Esophagus muscularis mucosa (tissue), 4 donors: ENCODE data around the gene KIF26B. TPM values are rescaled to one million over a fixed set of nuclear protein-coding genes. Genes with fewer than 3 reads are reported as not detected.

Source experiments
- DNase-seq: peaks from one replicate; pipeline ENCODE4 v3.0.0-alpha.2; 2017; ENCODE audit errors: extremely low spot score
- H3K27ac ChIP-seq, 4 donors: fragments of 200-600 bp; sonication (generic); replicated peaks in 1 of 4; 1 replicate in 3 of 4; 2 replicates in 1 of 4; pipeline ENCODE4 v1.5.1; 2016 to 2019; ENCODE audit warnings: mild to moderate bottlenecking in 1 of 4
- H3K27me3 ChIP-seq, 4 donors: fragments of 200-600 bp; sonication (generic); one replicate each; pipeline versions ENCODE4 v1.5.1 to v1.6.0; 2016 to 2019
- H3K36me3 ChIP-seq, 4 donors: fragments of 200-600 bp; sonication (generic); one replicate each; pipeline ENCODE4 v1.5.1; 2016 to 2019
- H3K4me1 ChIP-seq, 4 donors: fragments of 200-600 bp; sonication (generic); one replicate each; pipeline ENCODE4 v1.5.1; 2016 to 2019
- H3K4me3 ChIP-seq, 4 donors: fragments of 200-600 bp; sonication (generic); 1 replicate in 2 of 4; 2 replicates in 2 of 4; pipeline ENCODE4 v1.5.1; 2016 to 2019; ENCODE audit warnings: mild to moderate bottlenecking in 4 of 4, moderate library complexity in 1 of 4
- H3K9me3 ChIP-seq, 4 donors: fragments of 200-600 bp; sonication (generic); 1 replicate in 3 of 4; 2 replicates in 1 of 4; pipeline ENCODE4 v1.5.1; 2016 to 2019
- CTCF ChIP-seq, 3 experiments: fragments of 200-600 bp in 2 of 3; fragments of 450-650 bp in 1 of 3; sonication (generic) in 2 of 3; IDR thresholded peaks; one replicate each; pipeline ENCODE4 v1.5.1; 2017 to 2019; ENCODE audit warnings: antibody characterized with exemption in 3 of 3, mild to moderate bottlenecking in 2 of 3, moderate library complexity in 1 of 3
- EP300 ChIP-seq: sonication (generic); formaldehyde crosslinking; IDR thresholded peaks from one replicate; pipeline ENCODE4 v1.6.1; 2017; ENCODE audit warnings: antibody characterized with exemption
- POLR2A ChIP-seq: fragments of 450-650 bp; IDR thresholded peaks from one replicate; pipeline ENCODE4 v1.6.1; 2017; ENCODE audit warnings: antibody characterized with exemption, moderate library complexity, mild to moderate bottlenecking, low read depth
- POLR2AphosphoS5 ChIP-seq, 2 donors: sonication (generic); formaldehyde crosslinking; IDR thresholded peaks; one replicate each; pipeline ENCODE4 v1.6.1; 2017; ENCODE audit warnings: antibody characterized with exemption in 2 of 2
- WGBS: methylation state at CpG from one replicate; pipeline ENCODE4 v1.1.5; 2018; 5-methylcytosine and 5-hydroxymethylcytosine counted together
- intact Hi-C: fragments of 100-400 bp; cut with DNase I; formaldehyde crosslinking; loops from one replicate; pipeline ENCODE4 v1.15.1; 2023
- total RNA-seq, 4 donors: library from RNA; depleted of rRNA; stranded (reverse); fragments of >200 nt; gene quantifications; one replicate each; pipeline versions ENCODE4 v1.1.0 to v1.2.1, GENCODE V29; 2016

Gene KIF26B
- total RNA-seq, 4 donors from 2014 or later: 0.13 to 3.7 (median 1.3) TPM

GRCh38 chr1:245702346-245702745, 547.6 kb downstream of the KIF26B start:
- TF ChIP-seq EP300 (no peak), CTCF (IDR thresholded peaks at IDR 0.05) (no peak), POLR2A (no peak), POLR2AphosphoS5 (IDR thresholded peaks at IDR 0.05) (no peak)
- DNase-seq: no peak
- no peaks in the 10 kb centered on the region for H3K36me3 ChIP-seq
- H3K9me3 ChIP-seq: no peaks in the 10 kb centered on the region
- H3K4me1 ChIP-seq: no peaks in the 10 kb centered on the region
- WGBS: 98% methylated on average over 13 of the region's 13 CpGs
- intact Hi-C loops: no loop called here
- no peak overlapping the region for H3K4me3 ChIP-seq
- H3K27me3 ChIP-seq: no peaks in the 10 kb centered on the region
- H3K27ac ChIP-seq: no peak overlapping the region

- DNase-seq: no peak
- H3K27ac ChIP-seq: no peak overlapping the region
- H3K27me3 ChIP-seq: no peaks in the 10 kb centered on the region
- WGBS: 86% methylated on average over 3 of the region's 6 CpGs
- H3K4me1 ChIP-seq: no peaks in the 10 kb centered on the region
- TF ChIP-seq EP300 (no peak), POLR2A (no peak), CTCF (IDR thresholded peaks at IDR 0.05) (no peak), POLR2AphosphoS5 (IDR thresholded peaks at IDR 0.05) (no peak)
- H3K4me3 ChIP-seq: no peak overlapping the region
- intact Hi-C loops: no loop called here
- H3K36me3 ChIP-seq: no peaks in the 10 kb centered on the region
- H3K9me3 ChIP-seq: no peaks in the 10 kb centered on the region
Measured at GRCh38 chr1:245704341-245704740, 549.6 kb downstream of the KIF26B start.

GRCh38 chr1:245704765-245705164, 550.0 kb downstream of the KIF26B start:
- Histone ChIP-seq H3K9me3 (no peaks in the 10 kb centered on the region), H3K4me3 (no peak overlapping the region), H3K27ac (no peak overlapping the region), H3K4me1 (no peaks in the 10 kb centered on the region), H3K27me3 (no peaks in the 10 kb centered on the region), H3K36me3 (no peaks in the 10 kb centered on the region)
- intact Hi-C loops: no loop called here
- 85% methylated on average over 7 of the region's 7 CpGs for WGBS
- DNase-seq: no peak
- TF ChIP-seq POLR2AphosphoS5 (IDR thresholded peaks at IDR 0.05) (no peak), CTCF (IDR thresholded peaks at IDR 0.05) (no peak), EP300 (no peak), POLR2A (no peak)

- no peak overlapping the region for H3K27ac ChIP-seq
- 98% methylated on average over 5 of the region's 5 CpGs for WGBS
- H3K27me3 ChIP-seq: no peaks in the 10 kb centered on the region
- H3K36me3 ChIP-seq: no peaks in the 10 kb centered on the region
- TF ChIP-seq POLR2A: no peak
- no peak for TF ChIP-seq EP300
- TF ChIP-seq POLR2AphosphoS5 (IDR thresholded peaks at IDR 0.05): no peak
- TF ChIP-seq CTCF (IDR thresholded peaks at IDR 0.05): no peak
- H3K4me1 ChIP-seq: no peaks in the 10 kb centered on the region
- H3K4me3 ChIP-seq: no peak overlapping the region
- DNase-seq: no peak
- no peaks in the 10 kb centered on the region for H3K9me3 ChIP-seq
- intact Hi-C loops: no loop called here
Measured at GRCh38 chr1:245707941-245708340, 553.2 kb downstream of the KIF26B start.
